Peyer's patch (tissue), 4 donors: ENCODE data around the gene IRX1. TPM values are rescaled to one million over a fixed set of nuclear protein-coding genes. Genes with fewer than 3 reads are reported as not detected.

ENCODE experiments used
- DNase-seq, 3 donors: peaks; one replicate each; pipeline ENCODE4 v3.0.0-alpha.2; 2017 to 2019
- H3K27ac ChIP-seq, 4 donors: fragments of 200-600 bp; sonication (generic); one replicate each; pipeline ENCODE4 v1.5.1; 2016 to 2019
- H3K27me3 ChIP-seq, 2 donors: fragments of 200-600 bp; sonication (generic); one replicate each; pipeline ENCODE4 v1.5.1; 2019
- H3K36me3 ChIP-seq, 3 donors: fragments of 200-600 bp; sonication (generic); one replicate each; pipeline ENCODE4 v1.5.1; 2016 to 2019
- H3K4me1 ChIP-seq, 4 donors: fragments of 200-600 bp; sonication (generic); one replicate each; pipeline ENCODE4 v1.5.1; 2016 to 2019
- H3K4me3 ChIP-seq, 4 donors: fragments of 200-600 bp; sonication (generic); 1 replicate in 3 of 4; 2 replicates in 1 of 4; pipeline ENCODE4 v1.5.1; 2016 to 2019; ENCODE audit warnings: mild to moderate bottlenecking in 1 of 4
- H3K9me3 ChIP-seq, 4 donors: fragments of 200-600 bp; sonication (generic); one replicate each; pipeline ENCODE4 v1.5.1; 2016 to 2019; ENCODE audit warnings: mild to moderate bottlenecking in 1 of 4
- POLR2A ChIP-seq, 2 donors: fragments of 450-650 bp; IDR thresholded peaks; one replicate each; pipeline ENCODE4 v1.5.1; 2017; ENCODE audit warnings: antibody characterized with exemption in 2 of 2, mild to moderate bottlenecking in 2 of 2, moderate library complexity in 2 of 2
- total RNA-seq, 4 donors: library from RNA; depleted of rRNA; stranded (reverse); fragments of >200 nt; gene quantifications; one replicate each; pipeline ENCODE4 v1.1.0, GENCODE V29; 2016
- TF ChIP-seq, protein P1 (sequence below), 6 experiments: fragments of 450-650 bp in 4 of 6; fragments of 200-600 bp in 2 of 6; sonication (generic) in 1 of 6; IDR thresholded peaks; one replicate each; pipeline ENCODE4 v1.5.1; 2017 to 2019; ENCODE audit warnings: antibody characterized with exemption in 6 of 6, mild to moderate bottlenecking in 3 of 6, moderate library complexity in 1 of 6

IRX1 gene
- total RNA-seq, result not detected

DNA sequence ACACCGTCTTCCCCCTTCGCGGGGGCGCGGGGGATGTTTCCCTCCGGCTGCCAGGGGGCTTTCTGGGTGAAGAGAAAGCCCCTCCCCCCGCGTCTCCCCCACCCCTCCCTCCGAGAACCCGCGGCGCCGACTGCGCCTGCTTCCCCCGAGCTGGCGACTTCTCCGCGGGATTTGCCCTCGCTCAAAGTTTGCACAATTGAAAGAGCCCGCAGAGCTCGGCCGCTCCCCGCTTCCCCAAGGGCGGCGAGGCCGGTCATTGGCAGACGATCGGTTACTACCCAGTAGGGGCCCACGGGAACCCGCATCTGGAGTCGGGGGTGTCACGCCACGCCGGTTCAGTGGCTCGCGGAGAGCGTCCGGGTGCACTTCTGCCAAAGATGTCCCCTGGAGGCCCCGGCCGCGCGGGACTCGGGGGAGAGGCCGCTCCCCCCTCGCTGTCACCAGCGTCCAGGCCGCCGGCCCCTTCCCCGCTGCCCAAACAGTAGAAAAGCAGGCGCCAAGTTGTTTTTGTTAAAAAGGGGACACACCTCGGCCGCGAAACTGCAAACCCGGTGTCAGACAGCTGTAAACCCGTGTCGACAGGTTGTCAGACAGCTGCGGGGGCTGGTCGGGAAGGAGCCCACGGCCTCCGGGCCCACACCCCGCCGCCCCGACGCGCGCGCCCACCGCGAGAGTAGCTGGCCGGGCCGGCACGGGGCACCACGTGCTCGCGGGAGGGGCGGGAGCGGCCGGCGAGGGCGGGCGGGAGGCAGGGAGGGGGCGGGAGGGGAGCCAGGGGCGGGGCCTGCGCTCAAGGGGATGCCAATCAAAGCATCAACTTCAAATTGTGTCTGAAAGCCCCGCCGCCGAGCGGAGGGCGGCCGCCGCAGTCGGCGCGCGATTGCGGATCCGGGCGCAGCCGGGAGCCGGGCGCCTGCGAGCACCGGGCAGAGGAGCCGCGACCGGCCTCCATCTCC lies at the start of gene IRX1:
Gene IRX1 (plus strand): TSS at position 827 of the 956 bp plus-strand sequence. CDS start 274 bp downstream, outside the sequence.
- peak within 1 kb of the TSS in 1 of 4 donors; percentile 10 for H3K4me3 ChIP-seq
- TF ChIP-seq, protein P1, sequence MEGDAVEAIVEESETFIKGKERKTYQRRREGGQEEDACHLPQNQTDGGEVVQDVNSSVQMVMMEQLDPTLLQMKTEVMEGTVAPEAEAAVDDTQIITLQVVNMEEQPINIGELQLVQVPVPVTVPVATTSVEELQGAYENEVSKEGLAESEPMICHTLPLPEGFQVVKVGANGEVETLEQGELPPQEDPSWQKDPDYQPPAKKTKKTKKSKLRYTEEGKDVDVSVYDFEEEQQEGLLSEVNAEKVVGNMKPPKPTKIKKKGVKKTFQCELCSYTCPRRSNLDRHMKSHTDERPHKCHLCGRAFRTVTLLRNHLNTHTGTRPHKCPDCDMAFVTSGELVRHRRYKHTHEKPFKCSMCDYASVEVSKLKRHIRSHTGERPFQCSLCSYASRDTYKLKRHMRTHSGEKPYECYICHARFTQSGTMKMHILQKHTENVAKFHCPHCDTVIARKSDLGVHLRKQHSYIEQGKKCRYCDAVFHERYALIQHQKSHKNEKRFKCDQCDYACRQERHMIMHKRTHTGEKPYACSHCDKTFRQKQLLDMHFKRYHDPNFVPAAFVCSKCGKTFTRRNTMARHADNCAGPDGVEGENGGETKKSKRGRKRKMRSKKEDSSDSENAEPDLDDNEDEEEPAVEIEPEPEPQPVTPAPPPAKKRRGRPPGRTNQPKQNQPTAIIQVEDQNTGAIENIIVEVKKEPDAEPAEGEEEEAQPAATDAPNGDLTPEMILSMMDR (IDR thresholded peaks at IDR 0.05), result no peak
- no peak for TF ChIP-seq POLR2A (IDR thresholded peaks at IDR 0.05)
- peaks cover 0 to 13% (median 0%) of the 10 kb centered on the region in 4 donors for H3K4me1 ChIP-seq
- H3K36me3 ChIP-seq, result no peaks in the 10 kb centered on the region
- no peak within 1 kb of the TSS for H3K27ac ChIP-seq
- H3K27me3 ChIP-seq, result peaks cover 0 to 39% of the 10 kb centered on the region in 2 donors
- peaks cover 0 to 2% (median 0%) of the 10 kb centered on the region in 4 donors for H3K9me3 ChIP-seq
- DNase-seq, result peak in 1 of 3 donors; percentile 34

DNA sequence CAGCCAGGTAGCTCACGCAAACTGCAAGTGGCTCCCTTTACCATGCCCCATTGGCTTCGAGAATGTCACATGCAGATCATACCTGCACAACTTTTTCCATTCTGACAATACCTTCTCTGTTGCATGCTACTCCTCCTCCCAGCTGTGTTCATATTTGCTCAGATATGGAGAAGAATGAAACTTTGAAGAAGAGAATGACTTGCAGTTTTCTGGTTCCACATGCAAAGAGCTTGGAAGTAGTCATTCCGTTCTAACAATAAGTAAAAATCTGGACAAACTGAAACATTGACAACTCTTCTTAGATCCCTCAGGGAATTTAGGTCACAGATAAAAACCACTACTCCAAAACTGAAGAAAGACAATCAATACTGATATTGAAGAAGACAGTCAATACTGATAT lies 49.6 kb upstream of the IRX1 start:
- TF ChIP-seq, protein P1 (IDR thresholded peaks at IDR 0.05), result no peak
- no peak for TF ChIP-seq POLR2A (IDR thresholded peaks at IDR 0.05)
- no peak overlapping the region for H3K27ac ChIP-seq
- no peak overlapping the region for H3K4me3 ChIP-seq
- H3K36me3 ChIP-seq, result no peaks in the 10 kb centered on the region
- DNase-seq, result no peak
- H3K4me1 ChIP-seq, result no peaks in the 10 kb centered on the region
- no peaks in the 10 kb centered on the region for H3K27me3 ChIP-seq
- H3K9me3 ChIP-seq, result no peaks in the 10 kb centered on the region

DNA sequence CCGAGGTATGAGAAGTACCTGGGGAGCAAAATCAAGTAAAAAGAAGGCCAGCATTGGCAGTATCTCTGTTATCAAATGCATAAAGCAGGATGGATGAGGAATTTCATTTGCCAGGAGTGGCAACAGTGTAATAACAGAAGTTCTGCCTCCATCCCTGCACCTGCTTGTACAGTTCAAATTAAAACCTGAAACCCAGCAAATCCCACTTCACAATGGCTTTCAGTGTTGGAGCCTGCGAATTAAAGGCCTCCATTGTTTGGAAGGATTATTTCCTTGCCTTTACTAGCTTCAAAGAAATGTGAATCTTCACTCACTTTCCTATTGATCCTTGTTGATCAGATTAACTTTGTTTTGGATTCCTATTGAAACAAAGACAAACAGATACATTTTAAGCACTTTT lies 31.5 kb upstream of the IRX1 start:
- Histone ChIP-seq H3K36me3 (no peaks in the 10 kb centered on the region), H3K27ac (no peak overlapping the region), H3K4me3 (no peak overlapping the region), H3K27me3 (no peaks in the 10 kb centered on the region), H3K9me3 (no peaks in the 10 kb centered on the region), H3K4me1 (no peaks in the 10 kb centered on the region)
- TF ChIP-seq POLR2A (IDR thresholded peaks at IDR 0.05), result no peak
- TF ChIP-seq, protein P1 (IDR thresholded peaks at IDR 0.05), result no peak
- no peak for DNase-seq

DNA sequence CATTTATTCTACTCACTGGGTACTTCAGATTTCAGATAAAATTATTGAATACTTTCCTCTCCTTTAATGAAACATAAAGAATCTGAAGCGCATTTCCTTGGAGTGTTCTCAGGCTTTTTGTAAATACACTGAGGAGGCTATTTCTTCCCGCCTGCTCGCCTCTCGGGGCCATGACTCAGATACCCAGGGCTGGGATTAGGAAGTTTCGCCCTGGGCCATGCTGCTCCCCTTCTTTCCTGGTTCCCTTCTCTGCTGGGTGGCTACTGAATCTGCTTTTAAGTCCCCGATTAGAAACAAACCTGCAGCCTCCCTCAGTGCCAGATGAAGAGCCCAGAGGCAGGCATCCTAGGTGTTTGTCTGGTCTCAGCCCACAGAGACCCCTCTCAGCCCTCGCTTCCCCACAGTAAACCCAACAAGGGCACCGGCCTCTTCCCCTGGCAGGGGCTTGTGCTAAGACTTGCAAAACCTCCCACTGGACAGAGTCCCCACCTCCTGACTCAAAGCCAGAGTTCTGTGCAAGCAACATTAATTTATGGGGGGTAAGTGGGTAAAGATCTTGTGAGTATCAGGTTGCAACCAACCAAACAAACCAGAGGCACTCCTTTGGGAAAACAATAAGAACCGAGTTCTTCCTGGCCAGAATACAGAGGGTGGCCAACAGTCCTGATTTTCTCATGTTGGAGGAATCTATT lies 30.7 kb upstream of the IRX1 start:
- Histone ChIP-seq H3K4me3 (no peak overlapping the region), H3K27me3 (no peaks in the 10 kb centered on the region), H3K36me3 (no peaks in the 10 kb centered on the region), H3K9me3 (no peaks in the 10 kb centered on the region), H3K4me1 (no peaks in the 10 kb centered on the region), H3K27ac (no peak overlapping the region)
- TF ChIP-seq, protein P1 (IDR thresholded peaks at IDR 0.05), result no peak
- TF ChIP-seq POLR2A (IDR thresholded peaks at IDR 0.05), result no peak
- DNase-seq, result no peak

DNA sequence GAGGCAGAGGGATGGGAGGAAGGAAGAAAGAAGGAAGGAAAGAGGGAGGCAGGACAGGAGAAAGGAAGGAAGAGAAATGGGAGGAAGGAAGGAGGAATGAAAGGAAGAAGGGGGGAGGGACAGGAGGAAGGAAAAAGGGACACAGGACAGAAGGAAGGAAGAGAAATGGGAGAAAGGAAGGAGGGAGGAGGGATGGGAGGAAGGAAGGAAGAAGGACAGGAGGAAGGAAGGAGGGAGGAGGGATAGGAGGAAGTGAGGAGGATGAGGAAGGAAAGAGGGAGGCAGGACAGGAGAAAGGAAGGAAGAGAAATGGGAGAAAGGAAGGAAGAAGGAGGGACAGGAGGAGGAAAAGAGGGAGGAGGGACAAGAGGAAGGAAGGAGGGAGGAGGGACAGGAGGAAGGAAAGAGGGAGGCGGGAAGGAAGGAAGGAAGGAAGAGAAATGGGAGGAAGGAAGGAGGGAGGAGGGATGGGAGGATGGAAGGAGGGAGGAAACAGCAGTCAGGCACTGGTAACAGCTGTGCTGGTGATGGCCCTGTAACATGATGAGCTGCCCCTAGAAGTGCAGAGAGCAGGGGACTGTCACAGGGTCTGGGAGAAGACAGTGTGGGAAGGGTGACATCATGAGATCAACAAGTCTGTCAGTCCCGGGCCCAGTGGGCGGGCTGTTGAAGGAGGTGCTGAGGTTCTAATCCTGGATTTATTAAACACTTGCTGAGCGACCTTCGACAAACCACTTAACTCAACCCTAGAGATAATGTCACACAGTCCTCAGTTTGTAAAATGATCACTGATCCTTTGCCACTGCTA lies 10.7 kb upstream of the IRX1 start:
- Histone ChIP-seq H3K9me3 (no peaks in the 10 kb centered on the region), H3K4me3 (no peak overlapping the region), H3K27me3 (no peaks in the 10 kb centered on the region), H3K27ac (no peak overlapping the region), H3K4me1 (no peaks in the 10 kb centered on the region), H3K36me3 (no peaks in the 10 kb centered on the region)
- no peak for TF ChIP-seq POLR2A (IDR thresholded peaks at IDR 0.05)
- TF ChIP-seq, protein P1 (IDR thresholded peaks at IDR 0.05), result no peak
- DNase-seq, result no peak
